GM12878 (cell line): Measurements from ENCODE around the gene ZDHHC14.

Source experiments
- CHD2 ChIP-seq: IDR thresholded peaks from 2 replicates; pipeline ENCODE4 v1.6.1; 2011; ENCODE audit warnings: low read depth, low read length, improper control_type of control experiment, borderline replicate concordance
- FOXM1 ChIP-seq: IDR thresholded peaks from 2 replicates; pipeline ENCODE4 v1.6.1; 2012; ENCODE audit warnings: low read depth, mild to moderate bottlenecking, inconsistent platforms, low read length, moderate library complexity
- NFYB ChIP-seq: IDR thresholded peaks from 2 replicates; pipeline ENCODE4 v1.6.1; 2011; ENCODE audit warnings: low read depth, mild to moderate bottlenecking, low read length, improper control_type of control experiment, moderate library complexity; ENCODE audit not compliant: insufficient read depth
- PRDM15 ChIP-seq: fragments of 450-650 bp; formaldehyde crosslinking; IDR thresholded peaks from 2 replicates; pipeline ENCODE4 v1.4.0; 2020; ENCODE audit warnings: mild to moderate bottlenecking, moderate library complexity
- REST ChIP-seq: IDR thresholded peaks from 2 replicates; pipeline ENCODE4 v1.6.1; 2012; ENCODE audit warnings: mild to moderate bottlenecking, low read depth, low read length
- TCF12 ChIP-seq: IDR thresholded peaks from 2 replicates; pipeline ENCODE4 v1.6.1; 2011; ENCODE audit warnings: low read depth, mild to moderate bottlenecking, low read length
- ZBTB33 ChIP-seq: fragments of 450-650 bp; IDR thresholded peaks from 2 replicates; pipeline ENCODE4 v1.6.1; 2017; ENCODE audit warnings: mild to moderate bottlenecking
- ZSCAN29 ChIP-seq: fragments of 450-650 bp; IDR thresholded peaks from 2 replicates; pipeline ENCODE4 v1.6.1; 2017; ENCODE audit warnings: mild to moderate bottlenecking, moderate library complexity
- TF ChIP-seq, protein P1 (sequence below), 3 experiments: IDR thresholded peaks in 2 of 3; conservative IDR thresholded peaks in 1 of 3; 2 replicates each; pipeline ENCODE4 v1.5.1; 2011; ENCODE audit warnings: low read depth in 3 of 3, low read length in 3 of 3, mild to moderate bottlenecking in 3 of 3, control low read depth in 2 of 3, moderate library complexity in 2 of 3, inconsistent platforms in 1 of 3, mixed read lengths in 1 of 3; ENCODE audit not compliant: control insufficient read depth in 2 of 3, insufficient read depth in 1 of 3; ENCODE audit errors: extremely low read depth in 1 of 3

DNA sequence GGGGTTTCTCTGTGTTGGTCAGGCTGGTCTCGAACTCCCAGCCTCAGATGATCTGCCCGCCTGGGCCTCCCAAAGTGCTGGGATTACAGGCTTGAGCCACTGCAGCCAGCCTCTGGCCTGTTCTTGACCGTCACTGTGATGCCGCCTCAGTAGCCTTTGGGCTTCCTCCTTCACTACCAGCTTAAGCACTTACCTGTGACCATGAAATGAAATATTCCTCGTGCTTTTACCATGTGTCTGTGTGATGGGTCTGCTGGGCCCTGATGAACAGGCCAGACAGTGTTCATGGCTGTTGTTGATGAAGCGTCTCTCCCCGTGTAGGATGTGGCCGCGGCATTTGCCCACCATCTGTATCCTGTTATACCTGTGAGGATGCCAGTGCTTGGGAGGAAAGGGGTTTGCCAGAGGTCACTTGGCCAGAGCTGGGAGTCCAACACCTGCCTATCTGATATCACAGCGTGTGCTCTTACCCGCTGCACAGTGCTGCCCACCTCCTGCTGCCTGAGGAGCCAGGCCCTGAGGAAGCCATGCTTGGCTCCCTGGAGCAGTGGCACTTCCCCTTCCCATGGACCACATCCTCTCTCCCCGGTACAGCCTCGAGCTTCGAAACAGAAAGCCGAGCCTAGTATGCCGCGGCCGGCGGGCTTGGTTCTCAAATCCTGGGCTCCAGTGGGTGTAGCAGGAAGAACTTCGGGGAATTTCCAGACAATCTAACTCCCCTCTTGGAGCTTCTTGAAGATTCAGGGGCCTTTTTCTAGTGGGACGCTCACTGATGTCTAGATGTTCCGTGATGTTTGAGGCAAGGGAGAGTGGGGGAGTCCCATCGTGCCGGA lies 167.9 kb downstream of the ZDHHC14 start:
- TF ChIP-seq NFYB = no peak
- TF ChIP-seq CHD2 = no peak
- TF ChIP-seq PRDM15 (CRISPR knock-in tag) = no peak
- TF ChIP-seq, protein P1, sequence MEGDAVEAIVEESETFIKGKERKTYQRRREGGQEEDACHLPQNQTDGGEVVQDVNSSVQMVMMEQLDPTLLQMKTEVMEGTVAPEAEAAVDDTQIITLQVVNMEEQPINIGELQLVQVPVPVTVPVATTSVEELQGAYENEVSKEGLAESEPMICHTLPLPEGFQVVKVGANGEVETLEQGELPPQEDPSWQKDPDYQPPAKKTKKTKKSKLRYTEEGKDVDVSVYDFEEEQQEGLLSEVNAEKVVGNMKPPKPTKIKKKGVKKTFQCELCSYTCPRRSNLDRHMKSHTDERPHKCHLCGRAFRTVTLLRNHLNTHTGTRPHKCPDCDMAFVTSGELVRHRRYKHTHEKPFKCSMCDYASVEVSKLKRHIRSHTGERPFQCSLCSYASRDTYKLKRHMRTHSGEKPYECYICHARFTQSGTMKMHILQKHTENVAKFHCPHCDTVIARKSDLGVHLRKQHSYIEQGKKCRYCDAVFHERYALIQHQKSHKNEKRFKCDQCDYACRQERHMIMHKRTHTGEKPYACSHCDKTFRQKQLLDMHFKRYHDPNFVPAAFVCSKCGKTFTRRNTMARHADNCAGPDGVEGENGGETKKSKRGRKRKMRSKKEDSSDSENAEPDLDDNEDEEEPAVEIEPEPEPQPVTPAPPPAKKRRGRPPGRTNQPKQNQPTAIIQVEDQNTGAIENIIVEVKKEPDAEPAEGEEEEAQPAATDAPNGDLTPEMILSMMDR (IDR thresholded peaks at IDR 0.05 in 2 of 3, conservative IDR thresholded peaks at IDR 0.05 in 1 of 3; ENCODE audit: control insufficient read depth in 2 of 3, extremely low read depth in 1 of 3, insufficient read depth in 1 of 3, low read depth in 3 of 3, low read length in 3 of 3) = no peak
- TF ChIP-seq ZSCAN29 = no peak
- TF ChIP-seq REST = no peak
- no peak for TF ChIP-seq FOXM1
- no peak for TF ChIP-seq ZBTB33
- no peak for TF ChIP-seq TCF12
